ENCODE results near the gene AZU1. TPM values are rescaled to one million over a fixed set of nuclear protein-coding genes. Genes with fewer than 3 reads are reported as not detected.

Gene AZU1
- total RNA-seq, 1 experiment from 2014 or later: not detected

GRCh38 chr19:870963-871401 lies 43.3 kb downstream of the AZU1 start:
- DNase-seq: no peak
- Histone ChIP-seq H2AFZ (ENCODE audit: low read length) (no peak overlapping the region), H3K9me3 (ENCODE audit: low read length) (no peaks in the 10 kb centered on the region), H4K20me1 (ENCODE audit: low read length) (no peaks in the 10 kb centered on the region), H3K4me1 (ENCODE audit: insufficient read depth, low read length) (peaks cover 12% of the 10 kb centered on the region), H3K4me3 (ENCODE audit: low read length) (no peak overlapping the region), H3K27me3 (ENCODE audit: low read length) (no peaks in the 10 kb centered on the region), H3K4me2 (ENCODE audit: low read length) (no peak overlapping the region), H3K36me3 (ENCODE audit: low read depth, low read length) (no peaks in the 10 kb centered on the region; the same call in 1 of the 2 replicates), H3K79me2 (ENCODE audit: low read length) (no peaks in the 10 kb centered on the region), H3K9ac (ENCODE audit: low read length) (no peak overlapping the region), H3K9me2 (replicated peaks; ENCODE audit: low read length) (no peaks in the 10 kb centered on the region), H3K27ac (ENCODE audit: low read length) (no peak overlapping the region), H3F3A (ENCODE audit: low read length, unreplicated experiment) (no peaks in the 10 kb centered on the region)
- ChIA-PET POLR2A (ENCODE audit: unreplicated experiment) (no interaction called here), CTCF (no interaction called here)
- BruUV-seq (replicated peaks): no TSS peak
- TF ChIP-seq CTCF (conservative IDR thresholded peaks at IDR 0.05; ENCODE audit: low read depth, low read length) (no peak), EZH2 (IDR thresholded peaks at IDR 0.05; ENCODE audit: low read length, unreplicated experiment) (no peak), EZH2phosphoT487 (IDR thresholded peaks at IDR 0.05; ENCODE audit: borderline replicate concordance, low read length) (no peak)
- intact Hi-C loops (cut with micrococcal nuclease): no loop called here
- ATAC-seq: no peak

GRCh38 chr19:871446-872265 lies 44.0 kb downstream of the AZU1 start:
- Histone ChIP-seq H3F3A (ENCODE audit: low read length, unreplicated experiment) (no peaks in the 10 kb centered on the region), H3K79me2 (ENCODE audit: low read length) (no peaks in the 10 kb centered on the region), H3K9me3 (ENCODE audit: low read length) (no peaks in the 10 kb centered on the region), H3K27me3 (ENCODE audit: low read length) (no peaks in the 10 kb centered on the region), H3K4me1 (ENCODE audit: insufficient read depth, low read length) (peaks cover 12% of the 10 kb centered on the region), H3K4me3 (ENCODE audit: low read length) (no peak overlapping the region), H3K27ac (ENCODE audit: low read length) (no peak overlapping the region), H3K4me2 (ENCODE audit: low read length) (no peak overlapping the region), H3K9ac (ENCODE audit: low read length) (no peak overlapping the region), H3K36me3 (ENCODE audit: low read depth, low read length) (no peaks in the 10 kb centered on the region; the same call in 1 of the 2 replicates), H2AFZ (ENCODE audit: low read length) (no peak overlapping the region), H3K9me2 (replicated peaks; ENCODE audit: low read length) (no peaks in the 10 kb centered on the region), H4K20me1 (ENCODE audit: low read length) (no peaks in the 10 kb centered on the region)
- no peak for ATAC-seq
- no peak for DNase-seq
- intact Hi-C loops (cut with micrococcal nuclease): no loop called here
- ChIA-PET POLR2A (ENCODE audit: unreplicated experiment) (no interaction called here), CTCF (no interaction called here)
- BruUV-seq (replicated peaks): no TSS peak
- TF ChIP-seq EZH2 (IDR thresholded peaks at IDR 0.05; ENCODE audit: low read length, unreplicated experiment): no peak
- no peak for TF ChIP-seq EZH2phosphoT487 (IDR thresholded peaks at IDR 0.05; ENCODE audit: borderline replicate concordance, low read length)
- TF ChIP-seq CTCF (conservative IDR thresholded peaks at IDR 0.05; ENCODE audit: low read depth, low read length): no peak

GRCh38 chr19:872266-872951 lies 44.8 kb downstream of the AZU1 start:
- Histone ChIP-seq H3K4me3 (ENCODE audit: low read length) (no peak overlapping the region), H3K9me2 (replicated peaks; ENCODE audit: low read length) (no peaks in the 10 kb centered on the region), H3K27me3 (ENCODE audit: low read length) (no peaks in the 10 kb centered on the region), H3K27ac (ENCODE audit: low read length) (no peak overlapping the region), H2AFZ (ENCODE audit: low read length) (no peak overlapping the region), H3K9me3 (ENCODE audit: low read length) (no peaks in the 10 kb centered on the region), H3F3A (ENCODE audit: low read length, unreplicated experiment) (no peaks in the 10 kb centered on the region), H3K4me2 (ENCODE audit: low read length) (no peak overlapping the region), H3K4me1 (ENCODE audit: insufficient read depth, low read length) (peaks cover 12% of the 10 kb centered on the region), H3K79me2 (ENCODE audit: low read length) (no peaks in the 10 kb centered on the region), H3K36me3 (ENCODE audit: low read depth, low read length) (no peaks in the 10 kb centered on the region; the same call in 1 of the 2 replicates), H3K9ac (ENCODE audit: low read length) (no peak overlapping the region), H4K20me1 (ENCODE audit: low read length) (no peaks in the 10 kb centered on the region)
- intact Hi-C loops (cut with micrococcal nuclease): no loop called here
- ChIA-PET CTCF (no interaction called here), POLR2A (ENCODE audit: unreplicated experiment) (no interaction called here)
- peak; percentile 52 for ATAC-seq
- TF ChIP-seq EZH2 (IDR thresholded peaks at IDR 0.05; ENCODE audit: low read length, unreplicated experiment) (no peak), CTCF (conservative IDR thresholded peaks at IDR 0.05; ENCODE audit: low read depth, low read length) (no peak), EZH2phosphoT487 (IDR thresholded peaks at IDR 0.05; ENCODE audit: borderline replicate concordance, low read length) (no peak)
- no TSS peak for BruUV-seq (replicated peaks)
- peak; percentile 45 for DNase-seq
